K562 (cell line): ENCODE results near the gene NINJ2. TPM values are rescaled to one million over a fixed set of nuclear protein-coding genes. Genes with fewer than 3 reads are reported as not detected.

Source experiments
- ATAC-seq: fragments of 200-7000 bp; cut with Tn5 transposase; 3 replicates; pipeline ENCODE4 v1.9.1; 2020; ENCODE audit warnings: moderate library complexity
- BruUV-seq: library from RNA; stranded (reverse); fragments of 400-500 nt; replicated peaks from 2 replicates; lab custom pipeline; 2021; lab: Mats Ljungman, UMichigan
- CTCF ChIA-PET: fragments of 300-600 bp; formaldehyde crosslinking; extraction: SDS; loops from one replicate; lab custom pipeline; 2021; ENCODE audit warnings: low intra/inter-chr PET ratio; lab: Yijun Ruan, JAX
- POLR2A ChIA-PET: fragments of 300-600, 350-650 bp; sonication (Branson Sonifier 250); formaldehyde crosslinking; extraction: SDS; loops from one replicate; lab custom pipeline; 2021; ENCODE audit warnings: antibody characterized with exemption, inconsistent platforms; lab: Yijun Ruan, JAX
- DNase-seq, 4 experiments: peaks; one replicate each; pipeline versions ENCODE4 v3.0.0 to v3.0.0-alpha.2; 2011 to 2018; ENCODE audit warnings: low spot score in 3 of 4, mixed read lengths in 3 of 4; ENCODE audit errors: extremely low read depth in 1 of 4
- FAIRE-seq: peaks from 2 replicates; lab custom pipeline; 2011; peaks lifted over from hg19 to GRCh38; lab: Jason Lieb, UNC
- H2AFZ ChIP-seq: 2 replicates; pipeline ENCODE4 v1.6.0; 2011; ENCODE audit warnings: low read depth, low read length, control low read depth, inconsistent platforms
- H3K27ac ChIP-seq: fragments of 200-600 bp; 3 replicates; pipeline ENCODE4 v1.8.0; 2011; ENCODE audit warnings: low read depth, mild to moderate bottlenecking, control low read depth, inconsistent platforms, low read length, moderate library complexity, mixed read lengths; ENCODE audit errors: extremely low read depth
- H3K27me3 ChIP-seq, 2 experiments: fragments of 300-600 bp in 1 of 2; 2 replicates in 1 of 2; 3 replicates in 1 of 2; pipeline versions ENCODE4 v1.6.0 to v1.8.0; 2011; ENCODE audit warnings: inconsistent platforms in 2 of 2, low read length in 2 of 2, mild to moderate bottlenecking in 1 of 2, mixed read lengths in 1 of 2, moderate library complexity in 1 of 2; ENCODE audit not compliant: control insufficient read depth in 2 of 2, insufficient read depth in 2 of 2
- H3K36me3 ChIP-seq: fragments of 300-600 bp; 3 replicates; pipeline ENCODE4 v1.8.0; 2011; ENCODE audit warnings: mild to moderate bottlenecking, low read length, inconsistent platforms; ENCODE audit not compliant: control insufficient read depth, insufficient read depth
- H3K4me1 ChIP-seq, 2 experiments: fragments of 200-600 bp in 1 of 2; replicated peaks in 1 of 2; 2 replicates in 1 of 2; 3 replicates in 1 of 2; pipeline versions ENCODE4 v1.5.1 to v1.8.0; 2011; ENCODE audit warnings: inconsistent platforms in 2 of 2, low read length in 2 of 2, mild to moderate bottlenecking in 1 of 2, mixed read lengths in 1 of 2, moderate library complexity in 1 of 2; ENCODE audit not compliant: control insufficient read depth in 2 of 2, insufficient read depth in 2 of 2
- H3K4me2 ChIP-seq: 2 replicates; pipeline ENCODE4 v1.6.1; 2011; ENCODE audit warnings: low read length, control low read depth, inconsistent platforms, mixed read lengths; ENCODE audit not compliant: insufficient read depth
- H3K4me3 ChIP-seq: fragments of 200-600 bp; sonication (generic), shearing (Covaris generic); 2 replicates; pipeline ENCODE4 v1.5.1; 2016; ENCODE audit warnings: control low read depth, inconsistent platforms
- H3K79me2 ChIP-seq: fragments of 200-600 bp; 3 replicates; pipeline ENCODE4 v1.8.0; 2011; ENCODE audit warnings: low read length, inconsistent platforms; ENCODE audit not compliant: control insufficient read depth, insufficient read depth
- H3K9ac ChIP-seq, 2 experiments: 2 replicates each; pipeline versions ENCODE4 v1.6.0 to v1.6.1; 2011; ENCODE audit warnings: low read depth in 2 of 2, low read length in 2 of 2, control low read depth in 1 of 2, inconsistent platforms in 1 of 2, mild to moderate bottlenecking in 1 of 2, mixed read lengths in 1 of 2; ENCODE audit not compliant: insufficient read depth in 1 of 2
- H3K9me1 ChIP-seq: one replicate; pipeline ENCODE4 v1.6.0; 2011; ENCODE audit warnings: inconsistent platforms, mild to moderate bottlenecking, low read length, moderate library complexity; ENCODE audit not compliant: control insufficient read depth, insufficient read depth
- H3K9me3 ChIP-seq: replicated peaks from 2 replicates; pipeline ENCODE4 v1.5.1; 2011; ENCODE audit warnings: low read depth, low read length, inconsistent platforms; ENCODE audit not compliant: control insufficient read depth, insufficient read depth
- H4K20me1 ChIP-seq: replicated peaks from 2 replicates; pipeline ENCODE4 v1.6.1; 2011; ENCODE audit warnings: low read length, inconsistent platforms, mixed read lengths; ENCODE audit not compliant: control insufficient read depth, insufficient read depth
- HMG20A ChIP-seq: fragments of 450-650 bp; formaldehyde crosslinking; conservative IDR thresholded peaks from 2 replicates; pipeline ENCODE4 v1.4.0; 2020; ENCODE audit warnings: mild to moderate bottlenecking, mixed read lengths
- HSF4 ChIP-seq: fragments of 250-450 bp; sonication (Bioruptor Pico); IDR thresholded peaks from 2 replicates; pipeline ENCODE4 v2.1.2; 2022; ENCODE audit warnings: mild to moderate bottlenecking, moderate library complexity, borderline replicate concordance
- KDM4B ChIP-seq, 2 experiments: fragments of 450-650 bp in 1 of 2; sonication (generic) in 1 of 2; IDR thresholded peaks; 2 replicates each; pipeline ENCODE4 v1.6.1; 2016 to 2017; ENCODE audit warnings: borderline replicate concordance in 2 of 2, antibody characterized with exemption in 1 of 2, low read depth in 1 of 2, mild to moderate bottlenecking in 1 of 2
- MGA ChIP-seq: fragments of 450-650 bp; IDR thresholded peaks from 2 replicates; pipeline ENCODE4 v1.6.1; 2016; ENCODE audit warnings: mild to moderate bottlenecking, moderate library complexity
- POLR2B ChIP-seq: fragments of 450-650 bp; IDR thresholded peaks from 2 replicates; pipeline ENCODE4 v1.6.1; 2018; ENCODE audit warnings: low read depth; ENCODE audit not compliant: partially characterized antibody
- RCOR1 ChIP-seq, 2 experiments: IDR thresholded peaks; 2 replicates each; pipeline ENCODE4 v1.6.1; 2012; ENCODE audit warnings: low read depth in 2 of 2, low read length in 2 of 2, borderline replicate concordance in 1 of 2, improper control_type of control experiment in 1 of 2
- WGBS: fragments of 100-300 bp; shearing (Covaris generic); methylation state at CpG from one replicate; pipeline ENCODE4 v1.1.6; 2016; ENCODE audit warnings: low coverage, mixed read lengths; ENCODE audit not compliant: insufficient coverage; ENCODE audit errors: missing lambda C conversion rate; 5-methylcytosine and 5-hydroxymethylcytosine counted together
- in situ Hi-C: fragments of 300-500 bp; cut with MboI; formaldehyde crosslinking; loops from 4 replicates; pipeline ENCODE4 v1.15.0; 2018; ENCODE audit warnings: inconsistent platforms, mixed read lengths
- intact Hi-C: fragments of 100-400 bp; cut with micrococcal nuclease; formaldehyde crosslinking; loops from 2 replicates; pipeline ENCODE4 v1.14.2; 2022
- polyA plus RNA-seq, 8 experiments: library from polyadenylated mRNA; depleted of rRNA in 4 of 8; stranded (reverse) in 5 of 8; unstranded in 3 of 8; fragments of >200 nt; fragmentation: Nextera tagmentation in 2 of 8; fragmentation: Illumina TruSeq in 1 of 8; extraction: Ambion mirVana in 2 of 8; extraction: Trizol in 1 of 8; gene quantifications; 2 replicates each; pipeline versions ENCODE4 v1.2.1 to v1.2.3, GENCODE V29; 2011 to 2014; ENCODE audit warnings: inconsistent platforms in 1 of 8, missing spikeins in 1 of 8
- total RNA-seq, 7 experiments: library from RNA; depleted of rRNA in 6 of 7; stranded (reverse); fragments of >200 nt in 6 of 7; fragmentation: Illumina TruSeq in 2 of 7; extraction: Trizol in 2 of 7; gene quantifications; 2 replicates each; pipeline versions ENCODE4 v1.2.1 to v1.2.3, GENCODE V29; 2011 to 2021; ENCODE audit warnings: low replicate concordance in 1 of 7
- TF ChIP-seq, protein P1 (sequence below): sonication (generic); formaldehyde crosslinking; IDR thresholded peaks from 2 replicates; pipeline ENCODE4 v1.8.1; 2023; ENCODE audit warnings: mild to moderate bottlenecking, missing genetic modification reagents, moderate library complexity
- TF ChIP-seq, protein P2 (sequence below): fragments of 200-800 bp; sonication (Bioruptor generic); IDR thresholded peaks from 2 replicates; pipeline ENCODE4 v1.6.1; 2017; ENCODE audit warnings: missing genetic modification characterization, missing compliant biosample characterization

The NINJ2 gene
- total and polyA plus RNA-seq, 9 of the 15 experiments (the other 6 are each of a cell fraction or from before 2014, with no cell fraction given), result 2.6 to 16.0 (median 4.5) TPM

DNA sequence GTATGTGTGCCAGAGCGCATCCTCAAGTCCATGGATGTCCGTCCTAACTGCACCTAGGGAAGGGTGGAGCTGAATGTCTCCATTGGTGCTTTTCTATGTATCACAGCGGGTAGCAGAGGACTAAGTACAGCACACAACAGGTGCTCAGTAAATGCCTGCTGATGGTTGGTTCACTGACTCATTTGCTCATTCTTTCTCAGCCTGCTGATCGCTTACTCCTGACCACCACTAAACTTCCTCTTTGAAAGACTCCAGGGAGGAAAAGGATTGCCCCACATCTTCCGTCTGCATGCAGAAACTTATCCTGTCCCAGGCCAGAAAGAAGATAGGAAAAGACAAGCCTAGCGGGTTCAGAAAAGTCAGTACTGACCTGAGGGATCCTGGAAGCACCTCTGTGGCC is 137.2 kb downstream of the NINJ2 start:
- no peak for ATAC-seq
- intact Hi-C loops, result no loop called here
- no peak for FAIRE-seq
- TF ChIP-seq RCOR1 (IDR thresholded peaks at IDR 0.05; ENCODE audit: borderline replicate concordance in 1 of 2, low read depth in 2 of 2, low read length in 2 of 2) (no peak), MGA (no peak), HSF4 (CRISPR knock-in tag) (no peak), POLR2B (no peak), KDM4B (IDR thresholded peaks at IDR 0.05; ENCODE audit: borderline replicate concordance in 2 of 2, low read depth in 1 of 2) (no peak), HMG20A (no peak)
- TF ChIP-seq, protein P1, sequence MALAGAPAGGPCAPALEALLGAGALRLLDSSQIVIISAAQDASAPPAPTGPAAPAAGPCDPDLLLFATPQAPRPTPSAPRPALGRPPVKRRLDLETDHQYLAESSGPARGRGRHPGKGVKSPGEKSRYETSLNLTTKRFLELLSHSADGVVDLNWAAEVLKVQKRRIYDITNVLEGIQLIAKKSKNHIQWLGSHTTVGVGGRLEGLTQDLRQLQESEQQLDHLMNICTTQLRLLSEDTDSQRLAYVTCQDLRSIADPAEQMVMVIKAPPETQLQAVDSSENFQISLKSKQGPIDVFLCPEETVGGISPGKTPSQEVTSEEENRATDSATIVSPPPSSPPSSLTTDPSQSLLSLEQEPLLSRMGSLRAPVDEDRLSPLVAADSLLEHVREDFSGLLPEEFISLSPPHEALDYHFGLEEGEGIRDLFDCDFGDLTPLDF, result no peak
- TF ChIP-seq, protein P2, sequence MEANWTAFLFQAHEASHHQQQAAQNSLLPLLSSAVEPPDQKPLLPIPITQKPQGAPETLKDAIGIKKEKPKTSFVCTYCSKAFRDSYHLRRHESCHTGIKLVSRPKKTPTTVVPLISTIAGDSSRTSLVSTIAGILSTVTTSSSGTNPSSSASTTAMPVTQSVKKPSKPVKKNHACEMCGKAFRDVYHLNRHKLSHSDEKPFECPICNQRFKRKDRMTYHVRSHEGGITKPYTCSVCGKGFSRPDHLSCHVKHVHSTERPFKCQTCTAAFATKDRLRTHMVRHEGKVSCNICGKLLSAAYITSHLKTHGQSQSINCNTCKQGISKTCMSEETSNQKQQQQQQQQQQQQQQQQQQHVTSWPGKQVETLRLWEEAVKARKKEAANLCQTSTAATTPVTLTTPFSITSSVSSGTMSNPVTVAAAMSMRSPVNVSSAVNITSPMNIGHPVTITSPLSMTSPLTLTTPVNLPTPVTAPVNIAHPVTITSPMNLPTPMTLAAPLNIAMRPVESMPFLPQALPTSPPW, result no peak

More for the DNA sequence above, 137.2 kb downstream of the NINJ2 start:
- no peaks in the 10 kb centered on the region for H3K9me1 ChIP-seq
- no peaks in the 10 kb centered on the region for H4K20me1 ChIP-seq
- in situ Hi-C loops, result no loop called here
- H3K27ac ChIP-seq, result no peak overlapping the region
- no peak for DNase-seq
- no peaks in the 10 kb centered on the region for H3K4me1 ChIP-seq
- H3K27me3 ChIP-seq, result peaks cover 28 to 58% of the 10 kb centered on the region in 2 experiments
- no peaks in the 10 kb centered on the region for H3K9me3 ChIP-seq
- H3K4me3 ChIP-seq, result no peak overlapping the region
- WGBS, result 0% methylated on average over 5 of the region's 6 CpGs
- no peak overlapping the region for H3K4me2 ChIP-seq
- H2AFZ ChIP-seq, result no peak overlapping the region
- H3K9ac ChIP-seq, result no peak overlapping the region
- CTCF ChIA-PET, result no interaction called here
- H3K36me3 ChIP-seq, result no peaks in the 10 kb centered on the region
- no TSS peak for BruUV-seq
- POLR2A ChIA-PET, result no interaction called here
- no peaks in the 10 kb centered on the region for H3K79me2 ChIP-seq
